Suppressor macrophage treated with lipopolysaccharide for 1 hour (primary cell): ENCODE data around the gene ARL15.
"Not testable (repeated sequence)": the region's sequence is repeated elsewhere in the genome, so short reads cannot be mapped to it uniquely, and the experiment has no call there.

Source experiments
- DNase-seq, 3 donors: peaks; one replicate each; pipeline ENCODE4 v3.0.0-alpha.2; 2020 to 2022

The ARL15 gene

GRCh38 chr5:54013556-54014194 is 296.7 kb downstream of the ARL15 start:
- DNase-seq, result peak; percentile 79 to 87 (median 82)

- no peak for DNase-seq
These were observed 300.5 kb downstream of the ARL15 start for GRCh38 chr5:54009828-54010227.

DNA sequence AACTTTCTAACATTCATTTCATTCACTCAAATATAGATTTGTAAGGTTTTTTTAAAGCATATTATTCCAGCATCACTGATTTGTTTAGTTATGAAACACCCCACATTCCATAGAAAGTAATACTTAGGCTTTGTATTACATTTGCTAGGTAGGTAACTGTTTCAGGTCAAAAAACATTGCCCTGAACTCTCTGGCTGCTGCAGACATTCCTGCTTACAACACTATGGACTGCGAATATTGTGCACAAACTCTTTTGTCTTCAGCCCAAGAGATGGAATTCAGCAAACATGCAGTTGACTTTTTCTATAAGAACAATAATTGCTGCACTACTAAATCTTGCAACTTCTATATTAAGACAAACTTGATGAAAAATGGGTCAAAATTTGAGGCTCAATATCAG is 301.0 kb downstream of the ARL15 start:
- DNase-seq, result no peak

DNA sequence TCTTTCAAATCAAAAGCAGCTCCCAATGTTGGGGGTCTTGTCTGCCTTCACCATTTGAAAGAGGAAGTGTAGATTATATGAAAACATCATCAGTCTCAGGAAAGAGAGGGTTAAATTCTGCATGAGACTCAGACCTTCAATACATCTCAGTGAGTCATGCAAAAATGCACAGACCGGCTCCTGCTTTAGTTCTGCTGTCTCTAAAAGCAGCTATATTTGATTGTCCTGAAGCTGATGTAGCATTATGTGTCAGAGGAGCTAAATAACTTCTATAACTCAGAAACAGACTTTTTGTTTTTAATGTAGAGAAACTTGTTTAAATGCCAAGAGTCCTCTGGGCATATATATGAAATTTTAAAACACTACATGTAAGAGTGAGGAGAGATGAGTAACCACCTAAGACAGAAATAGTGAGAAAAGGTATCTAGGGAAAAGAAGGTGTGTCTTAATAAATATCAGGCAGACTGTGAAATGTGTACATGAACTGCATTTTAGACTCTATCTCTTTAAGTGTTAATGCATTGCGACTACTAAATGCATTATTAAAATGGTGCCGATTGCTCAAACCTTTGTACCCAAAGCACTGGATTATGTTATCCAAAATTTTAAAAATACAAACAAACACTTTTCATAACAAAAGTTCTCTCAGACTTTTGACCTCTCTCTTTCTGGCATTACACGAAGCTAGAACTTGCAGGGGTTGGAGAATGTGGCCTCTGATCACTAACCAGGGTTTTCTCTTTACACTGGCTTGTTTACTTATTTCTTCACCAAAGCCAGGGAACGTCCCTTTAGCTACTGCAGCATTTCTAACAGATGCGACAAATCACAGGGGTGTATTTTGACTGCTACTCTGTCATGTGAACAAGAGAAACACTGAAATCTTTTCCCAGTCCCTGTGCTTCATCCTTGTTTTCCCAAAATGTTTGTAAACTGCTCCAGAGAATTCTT is 302.3 kb downstream of the ARL15 start:
- DNase-seq, result peak in 1 of 3 donors; percentile 8

DNA sequence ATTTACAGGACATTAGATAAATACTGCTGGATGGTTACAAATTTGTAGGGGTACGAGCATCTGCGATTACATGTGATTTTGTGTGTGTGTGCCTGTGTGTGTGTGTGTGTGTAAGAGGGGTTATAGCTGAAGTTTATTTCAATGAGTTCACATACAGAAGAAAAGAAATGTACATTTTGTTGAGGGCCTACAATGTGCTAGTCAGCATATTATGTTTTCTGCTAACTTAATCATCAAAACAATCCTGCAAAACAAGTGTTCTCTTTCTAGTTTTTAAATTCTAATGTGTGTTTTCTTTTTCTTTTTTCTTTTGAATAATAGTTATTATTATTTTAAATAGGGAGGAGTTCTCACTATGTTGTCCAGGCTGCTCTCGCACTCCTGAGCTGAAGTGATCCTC is 305.7 kb downstream of the ARL15 start:
- DNase-seq, result no peak

GRCh38 chr5:54002779-54003178 is 307.6 kb downstream of the ARL15 start:
- DNase-seq, result no peak

DNA sequence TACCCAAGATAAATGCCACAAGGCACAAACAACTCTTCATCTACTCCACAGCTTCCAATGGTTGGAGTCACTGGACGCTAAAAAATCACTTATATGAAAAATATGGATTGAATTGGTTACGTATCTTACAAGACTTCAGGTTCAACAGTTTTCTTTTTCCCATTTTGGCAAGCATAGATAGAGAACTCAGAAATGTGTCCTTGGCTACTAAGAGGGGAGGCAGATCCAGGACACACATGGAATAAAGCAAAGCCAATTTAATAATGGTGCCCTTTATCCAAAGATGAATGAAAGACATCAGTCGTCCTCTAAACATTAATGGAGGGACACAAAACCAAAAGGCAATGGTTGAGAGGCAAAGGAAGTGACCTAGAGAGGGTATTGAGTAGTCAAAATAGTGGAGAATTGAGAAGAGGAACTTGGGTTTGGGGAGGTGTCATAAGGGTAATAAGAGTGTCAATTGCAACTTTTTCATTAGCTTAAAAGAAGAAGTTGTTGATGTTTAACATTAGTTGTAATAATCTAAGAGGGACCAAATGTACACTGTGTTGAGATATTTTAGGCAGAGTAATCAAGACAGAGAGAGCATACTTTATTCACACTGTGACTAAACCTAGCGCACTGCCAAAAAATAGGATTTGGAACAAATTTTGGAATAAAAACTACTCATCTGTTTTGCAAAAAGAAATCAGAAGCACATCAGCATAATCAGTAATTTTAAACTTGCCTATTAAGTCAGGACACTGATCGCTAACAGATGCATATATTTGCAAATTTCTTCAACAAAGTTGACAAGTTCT is 308.2 kb downstream of the ARL15 start:
- peak in 1 of 3 donors; percentile 27 for DNase-seq

DNA sequence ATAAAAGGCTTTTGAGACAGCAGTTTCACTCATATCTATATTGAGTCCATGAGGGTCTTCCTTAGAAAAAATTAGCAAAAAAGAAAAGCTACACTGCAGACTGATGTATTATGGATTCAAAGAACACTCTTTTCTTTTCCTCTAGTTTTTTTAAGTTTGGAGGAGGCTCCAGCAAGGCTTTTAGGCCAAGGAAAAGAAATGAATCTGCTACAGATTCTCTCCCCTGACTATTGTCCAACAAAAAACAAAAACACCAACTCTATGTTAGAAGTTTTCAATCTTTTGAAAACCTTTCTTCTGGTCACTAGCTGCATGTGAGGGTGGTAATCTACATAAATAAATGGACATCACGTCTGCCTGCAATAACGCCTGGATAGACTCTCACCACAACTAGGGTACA is 310.4 kb downstream of the ARL15 start:
- DNase-seq, result no peak

DNA sequence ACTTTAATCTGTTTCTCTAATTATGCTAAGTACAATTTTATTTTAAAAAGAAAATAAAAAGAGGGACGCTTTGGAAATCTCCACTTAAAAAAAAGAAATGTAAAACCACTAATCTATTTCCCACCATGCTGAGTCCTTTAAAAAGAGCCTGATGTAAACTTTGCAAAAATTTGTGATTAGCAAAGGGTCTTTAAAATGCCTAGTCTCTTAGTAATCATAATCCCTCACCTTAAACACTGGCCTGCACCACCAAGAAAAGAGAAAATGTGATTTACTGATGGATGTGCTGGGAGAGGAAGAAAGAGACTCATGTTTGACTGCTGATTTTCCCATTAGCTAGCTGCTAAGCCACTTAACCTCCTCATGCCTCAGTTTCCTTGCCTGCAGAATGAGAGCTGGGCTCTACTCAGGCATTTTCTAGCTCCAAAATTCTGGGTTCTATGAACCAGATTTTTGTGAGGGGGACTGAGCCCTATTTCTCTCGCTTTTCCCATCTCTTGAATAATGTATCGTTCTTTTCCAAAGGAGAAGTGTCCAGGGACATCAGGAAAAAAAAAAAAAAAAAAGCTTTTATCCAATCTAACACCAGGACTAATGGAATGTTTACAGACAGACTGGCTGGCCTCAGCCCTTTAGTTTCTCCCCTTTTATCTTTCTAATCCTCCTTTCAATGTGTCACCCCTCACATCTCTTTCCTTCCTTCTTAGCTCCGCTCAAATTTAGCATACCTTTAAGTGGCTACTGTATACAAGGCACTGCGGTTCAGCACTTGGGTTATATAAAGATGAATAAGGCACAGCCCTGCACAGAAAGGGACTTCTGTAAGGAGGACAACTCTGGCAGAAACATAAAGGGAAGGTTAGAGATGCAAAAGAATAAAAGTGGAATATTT is 312.4 kb downstream of the ARL15 start:
- no peak for DNase-seq

DNA sequence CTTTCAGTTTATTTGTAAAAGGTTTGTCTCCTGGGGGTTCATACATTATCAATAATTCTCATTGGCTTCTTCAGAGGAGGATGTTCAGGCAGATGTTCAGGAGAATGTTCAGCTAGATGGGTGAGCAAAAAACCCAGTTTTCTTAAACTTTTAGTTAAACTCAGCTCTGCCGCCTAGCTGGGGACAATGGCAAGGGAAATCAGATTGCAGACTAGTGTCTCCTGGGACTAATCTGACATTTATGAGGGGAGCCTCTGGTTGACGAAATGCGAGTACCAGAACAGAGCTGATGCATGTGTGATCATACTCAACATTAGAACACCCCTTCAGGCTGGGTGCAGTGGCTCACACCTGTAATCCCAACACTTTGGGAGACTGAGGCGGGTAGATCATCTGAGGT is 314.4 kb downstream of the ARL15 start:
- DNase-seq, result no peak

- DNase-seq, result peak; percentile 12 to 70 (median 52)
These were observed 316.2 kb downstream of the ARL15 start for GRCh38 chr5:53994148-53994547.

GRCh38 chr5:53991942-53992341 is 318.4 kb downstream of the ARL15 start:
- DNase-seq, result peak in 2 of 3 donors; percentile 46 to 47

DNA sequence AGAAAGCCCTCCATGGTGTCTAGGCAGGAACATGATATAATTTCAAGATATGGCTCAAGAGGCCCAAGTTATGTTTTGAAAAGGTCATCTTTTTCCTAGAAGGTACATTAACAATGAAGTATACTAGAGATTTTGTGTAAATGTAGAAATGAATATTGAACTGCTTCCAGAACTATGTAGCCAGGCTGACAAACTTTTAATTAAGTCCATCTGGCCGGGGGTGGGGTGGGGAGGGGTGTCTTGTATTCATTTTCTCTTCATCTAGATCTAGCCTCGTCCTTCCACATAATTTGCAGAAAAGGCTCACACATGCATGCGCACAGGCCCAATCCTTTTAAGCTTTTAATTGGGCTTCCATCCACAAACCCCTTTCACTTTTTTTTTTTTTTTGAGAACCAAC is 323.3 kb downstream of the ARL15 start:
- DNase-seq, result no peak

DNA sequence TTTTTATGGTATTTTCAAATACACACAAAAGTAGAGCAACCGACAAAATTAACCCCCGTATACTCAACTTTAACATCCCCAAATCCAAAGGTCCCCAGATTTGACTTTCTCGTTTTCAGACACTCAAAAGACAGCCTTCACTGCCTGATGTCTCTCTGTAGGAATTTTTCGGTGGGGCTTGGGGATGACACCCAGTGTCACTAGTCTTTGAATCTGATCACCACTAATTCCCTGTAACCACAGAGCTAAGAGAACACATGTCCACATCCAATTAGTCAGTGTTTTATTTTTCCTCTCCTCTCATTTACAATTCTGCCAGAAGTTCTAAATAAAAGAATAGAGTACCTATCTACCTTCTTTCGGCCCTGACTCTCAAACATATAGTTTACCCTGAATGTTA is 324.6 kb downstream of the ARL15 start:
- DNase-seq, result no peak

- no peak for DNase-seq
These were observed 325.4 kb downstream of the ARL15 start for GRCh38 chr5:53984971-53985370.

DNA sequence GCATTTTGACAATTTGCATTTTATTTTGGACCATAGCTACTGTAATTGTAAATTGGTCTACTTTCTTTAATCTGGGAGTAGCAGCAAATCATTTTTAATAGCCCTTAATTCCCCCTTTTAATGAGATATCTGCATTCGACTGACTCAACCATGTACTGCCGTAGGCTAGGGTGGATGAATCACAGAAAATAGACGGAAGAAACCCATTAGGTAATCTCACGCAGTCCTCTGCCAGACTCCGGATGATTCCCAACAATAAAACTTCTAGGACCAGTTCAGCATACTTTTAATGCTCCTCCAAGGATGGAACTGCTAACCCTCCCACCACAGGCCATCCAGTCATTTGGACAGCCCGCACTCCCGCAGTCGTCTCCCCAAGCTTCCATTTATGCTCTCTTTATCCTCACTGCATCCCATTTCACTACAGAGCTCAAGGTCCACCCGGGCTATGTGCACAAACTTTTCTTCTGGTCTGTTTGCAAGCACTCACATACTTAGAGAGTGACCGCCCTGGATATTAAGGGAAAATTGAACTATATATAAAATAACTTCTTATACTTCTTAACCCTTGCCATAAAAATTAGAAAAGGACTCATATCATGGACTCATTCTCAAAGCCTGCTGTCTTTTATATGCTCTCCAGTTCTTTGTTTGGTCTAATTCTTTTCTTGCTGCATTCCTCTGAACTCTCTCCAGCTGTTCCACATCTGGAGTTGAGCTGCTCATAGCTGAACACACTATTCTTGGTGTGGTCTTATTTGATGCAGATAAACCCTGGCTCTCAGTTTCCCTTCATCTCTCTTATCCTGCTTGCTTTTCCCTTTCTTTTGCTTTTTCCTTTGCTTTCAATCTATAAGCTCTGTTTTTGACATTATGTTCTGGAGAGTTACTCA is 326.6 kb downstream of the ARL15 start:
- DNase-seq, result no peak

DNA sequence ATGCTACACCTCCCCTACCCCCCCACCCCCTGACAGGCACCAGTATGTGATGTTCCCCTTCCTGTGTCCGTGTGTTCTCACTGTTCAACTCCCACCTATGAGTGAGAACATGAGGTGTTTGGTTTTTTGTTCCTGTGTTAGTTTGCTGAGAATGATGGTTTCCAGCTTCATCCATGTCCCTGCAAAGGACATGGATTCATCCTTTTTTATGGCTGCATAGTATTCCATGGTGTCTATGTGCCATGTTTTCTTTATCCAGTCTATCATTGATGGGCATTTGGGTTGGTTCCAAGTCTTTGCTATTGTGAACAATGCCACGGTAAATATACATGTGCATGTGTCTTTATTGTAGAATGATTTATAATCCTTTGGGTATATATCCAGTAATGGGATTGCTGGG is 328.1 kb downstream of the ARL15 start:
- DNase-seq, result not testable (repeated sequence)

DNA sequence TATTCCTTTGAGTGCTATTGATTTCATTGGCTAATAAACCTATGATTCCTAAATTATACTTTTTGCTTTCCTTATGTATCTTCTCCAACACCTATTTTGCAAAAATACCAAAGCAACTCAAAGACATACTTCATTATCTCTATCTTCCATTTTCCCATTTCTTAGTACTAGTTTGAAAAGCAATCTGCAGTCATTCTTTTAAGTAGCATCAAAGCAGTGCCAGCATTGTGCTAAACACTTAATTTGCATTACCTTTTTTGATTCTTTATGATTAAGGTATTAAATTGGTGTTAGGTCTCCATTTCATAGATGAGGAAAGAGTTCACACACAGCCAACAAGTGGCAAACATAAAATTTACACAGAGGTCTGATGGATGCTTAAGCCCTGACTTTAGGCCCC is 330.3 kb downstream of the ARL15 start:
- DNase-seq, result no peak

DNA sequence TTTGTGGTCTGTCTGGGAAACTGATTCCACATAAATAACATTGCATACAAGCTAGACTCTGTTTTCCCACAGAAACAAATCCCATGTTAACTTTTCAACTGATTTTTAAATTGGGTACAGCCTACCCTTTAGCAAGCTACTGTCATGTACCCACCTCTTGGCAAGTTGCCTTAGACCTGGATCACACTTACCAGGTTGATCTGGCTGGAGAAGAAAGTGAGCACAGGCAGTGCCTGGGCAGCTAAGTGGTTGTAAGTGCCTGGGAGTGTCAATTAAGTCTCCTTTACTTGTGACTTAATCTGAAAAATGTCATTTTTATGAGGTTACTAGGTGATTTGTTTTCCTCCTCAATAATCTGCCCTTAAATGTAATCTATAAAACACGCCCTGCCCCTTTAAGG is 336.4 kb downstream of the ARL15 start:
- DNase-seq, result no peak

GRCh38 chr5:53972314-53972713 is 338.1 kb downstream of the ARL15 start:
- no peak for DNase-seq

DNA sequence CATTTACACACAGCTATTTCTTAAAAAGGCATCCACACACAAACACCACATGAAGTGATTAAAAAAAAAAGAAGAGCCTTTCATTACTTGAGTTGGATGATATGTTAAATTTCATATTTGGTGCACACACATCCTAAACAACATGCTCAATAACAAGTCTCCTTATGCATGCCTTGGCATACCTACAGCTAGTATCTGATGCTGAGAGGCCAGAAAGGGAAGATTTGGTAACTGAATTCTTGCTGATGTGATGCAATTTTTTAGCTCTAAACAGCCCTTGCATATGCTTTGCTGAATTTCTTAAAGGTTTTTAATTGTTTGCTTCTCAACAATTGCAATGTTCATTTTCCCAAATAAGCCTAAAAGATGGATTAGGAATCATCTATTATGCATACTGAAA is 338.8 kb downstream of the ARL15 start:
- no peak for DNase-seq
